Measurements from ENCODE around the gene EDC3.
A peak's percentile ranks its signal among the peaks of the same experiment; 100 is the strongest.

EDC3 gene

DNA sequence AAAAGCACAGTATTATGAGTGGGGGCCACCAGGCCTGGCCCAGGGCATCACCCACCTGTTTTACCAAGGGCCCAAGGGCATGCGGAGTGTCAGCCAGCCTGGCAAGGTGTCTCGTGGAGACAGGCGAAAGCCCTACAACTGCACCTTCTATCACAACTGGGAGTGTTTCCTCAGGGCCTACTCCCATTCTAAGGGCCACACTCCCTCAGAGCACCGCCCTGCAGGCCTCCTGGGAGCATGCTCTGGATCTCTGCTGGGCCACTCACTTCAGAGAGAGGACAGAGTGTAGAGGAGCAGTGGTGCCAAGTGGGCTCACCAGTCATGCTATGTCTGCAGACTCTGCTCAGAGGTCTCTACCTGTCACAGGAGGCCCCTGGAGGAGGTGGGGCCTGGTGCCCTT lies 101.4 kb downstream of the EDC3 start:
- no peak for ATAC-seq (ENCODE audit: low read depth)
- no peak overlapping the region for H3K4me3 Mint-ChIP-seq
- H3K4me1 Mint-ChIP-seq, result peaks cover 7% of the 10 kb centered on the region
- peaks cover 20% of the 10 kb centered on the region for H3K36me3 Mint-ChIP-seq
- H3K27me3 Mint-ChIP-seq, result no peaks in the 10 kb centered on the region
- no peaks in the 10 kb centered on the region for H3K9me3 Mint-ChIP-seq
- H3K27ac Mint-ChIP-seq, result no peak overlapping the region
- no peak for DNase-seq (ENCODE audit: low spot score in 2 of 2)

DNA sequence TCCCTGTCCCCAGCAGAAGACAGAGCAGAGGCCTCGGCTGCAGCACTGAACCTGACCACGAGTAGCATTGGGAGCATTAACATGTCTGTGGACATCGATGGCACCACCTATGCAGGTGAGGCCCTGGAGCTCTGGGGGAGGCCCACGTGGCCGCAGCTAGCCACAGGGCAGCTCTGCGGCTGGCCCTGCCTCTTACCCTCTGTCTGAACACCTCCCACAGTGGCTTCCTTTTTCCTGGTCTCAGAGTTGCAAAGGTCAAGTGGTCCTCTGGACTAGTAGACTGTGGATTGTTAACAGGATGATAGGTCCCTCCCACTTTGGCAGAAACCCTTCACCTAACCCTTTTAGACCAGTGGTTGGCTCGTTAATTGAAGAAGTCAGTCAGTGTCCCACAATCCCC lies 102.7 kb downstream of the EDC3 start:
- DNase-seq (ENCODE audit: low spot score in 2 of 2) (no peak), ATAC-seq (ENCODE audit: low read depth) (no peak)
- Mint-ChIP-seq H3K4me1 (peaks cover 2% of the 10 kb centered on the region), H3K27me3 (no peaks in the 10 kb centered on the region), H3K27ac (no peak overlapping the region), H3K36me3 (peaks cover 20% of the 10 kb centered on the region), H3K4me3 (no peak overlapping the region), H3K9me3 (no peaks in the 10 kb centered on the region)

GRCh38 chr15:74592222-74592621 lies 103.6 kb downstream of the EDC3 start:
- ATAC-seq (ENCODE audit: low read depth), result no peak
- peaks cover 18% of the 10 kb centered on the region for H3K36me3 Mint-ChIP-seq
- no peak overlapping the region for H3K4me3 Mint-ChIP-seq
- H3K27me3 Mint-ChIP-seq, result no peaks in the 10 kb centered on the region
- H3K4me1 Mint-ChIP-seq, result no peaks in the 10 kb centered on the region
- H3K27ac Mint-ChIP-seq, result no peak overlapping the region
- no peak for DNase-seq (ENCODE audit: low spot score in 2 of 2)
- H3K9me3 Mint-ChIP-seq, result no peaks in the 10 kb centered on the region

DNA sequence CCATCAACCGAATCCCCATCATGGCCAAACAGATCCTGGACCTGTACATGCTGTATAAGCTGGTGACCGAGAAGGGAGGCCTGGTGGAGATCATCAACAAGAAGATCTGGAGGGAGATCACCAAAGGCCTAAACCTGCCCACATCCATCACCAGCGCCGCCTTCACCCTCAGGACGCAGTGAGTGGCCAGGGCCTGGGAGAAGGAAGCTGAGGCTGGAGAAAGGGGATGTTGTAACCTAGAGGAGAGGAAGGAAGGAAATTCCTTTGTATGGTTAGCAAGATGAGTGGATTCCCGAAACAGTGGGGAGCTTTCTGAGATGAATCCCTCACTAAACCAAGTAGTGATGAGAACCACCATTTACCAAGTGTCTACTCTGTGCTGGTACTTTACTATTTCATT lies 106.0 kb downstream of the EDC3 start:
- no peak for DNase-seq (ENCODE audit: low spot score in 2 of 2)
- no peaks in the 10 kb centered on the region for H3K27me3 Mint-ChIP-seq
- no peak for ATAC-seq (ENCODE audit: low read depth)
- peaks cover 16% of the 10 kb centered on the region for H3K36me3 Mint-ChIP-seq
- H3K4me3 Mint-ChIP-seq, result no peak overlapping the region
- H3K9me3 Mint-ChIP-seq, result no peaks in the 10 kb centered on the region
- peaks cover 2% of the 10 kb centered on the region for H3K4me1 Mint-ChIP-seq
- no peak overlapping the region for H3K27ac Mint-ChIP-seq

GRCh38 chr15:74585857-74586256 lies 110.0 kb downstream of the EDC3 start:
- peaks cover 2% of the 10 kb centered on the region for H3K4me1 Mint-ChIP-seq
- peaks cover 18% of the 10 kb centered on the region for H3K36me3 Mint-ChIP-seq

GRCh38 chr15:74585191-74585590 lies 110.6 kb downstream of the EDC3 start:
- ATAC-seq (ENCODE audit: low read depth) (no peak), DNase-seq (ENCODE audit: low spot score in 2 of 2) (no peak)
- Mint-ChIP-seq H3K27ac (no peak overlapping the region), H3K27me3 (no peaks in the 10 kb centered on the region), H3K4me1 (peaks cover 2% of the 10 kb centered on the region), H3K4me3 (no peak overlapping the region), H3K9me3 (no peaks in the 10 kb centered on the region), H3K36me3 (peaks cover 14% of the 10 kb centered on the region)

More at GRCh38 chr15:74585857-74586256, 110.0 kb downstream of the EDC3 start:
- Mint-ChIP-seq H3K4me3 (no peak overlapping the region), H3K27ac (peak overlapping the region; percentile 45), H3K9me3 (no peaks in the 10 kb centered on the region), H3K27me3 (no peaks in the 10 kb centered on the region)
- DNase-seq (ENCODE audit: low spot score in 2 of 2) (no peak), ATAC-seq (ENCODE audit: low read depth) (no peak)

GRCh38 chr15:74584779-74585178 lies 111.0 kb downstream of the EDC3 start:
- DNase-seq (ENCODE audit: low spot score in 2 of 2) (no peak), ATAC-seq (ENCODE audit: low read depth) (no peak)
- Mint-ChIP-seq H3K9me3 (no peaks in the 10 kb centered on the region), H3K27ac (no peak overlapping the region), H3K36me3 (peaks cover 13% of the 10 kb centered on the region), H3K4me3 (no peak overlapping the region), H3K27me3 (no peaks in the 10 kb centered on the region), H3K4me1 (peaks cover 2% of the 10 kb centered on the region)

- Mint-ChIP-seq H3K4me3 (no peak overlapping the region), H3K36me3 (peaks cover 11% of the 10 kb centered on the region), H3K27ac (no peak overlapping the region), H3K27me3 (no peaks in the 10 kb centered on the region), H3K4me1 (peaks cover 2% of the 10 kb centered on the region), H3K9me3 (no peaks in the 10 kb centered on the region)
- DNase-seq (ENCODE audit: low spot score in 2 of 2) (no peak), ATAC-seq (ENCODE audit: low read depth) (no peak)
Measured at GRCh38 chr15:74584204-74584603, 111.6 kb downstream of the EDC3 start.
